Placental epithelial cell (primary cell): ENCODE data around the gene TTC33. TPM values are rescaled to one million over a fixed set of nuclear protein-coding genes. Genes with fewer than 3 reads are reported as not detected.

Source experiments
- small RNA-seq: library from RNA; depleted of rRNA; stranded (forward); fragments of <200 nt; gene quantifications from one replicate; pipeline ENCODE3, GENCODE V24; 2012
- total RNA-seq: library from RNA; depleted of rRNA; stranded (reverse); fragments of >200 nt; gene quantifications from 2 replicates; pipeline ENCODE4 v1.2.3, GENCODE V29; 2012

Gene TTC33
- total RNA-seq = 12.6 and 13.3 TPM in 2 replicates

GRCh38 chr5:40755407-40756365 is at the start of gene TTC33:
TTC33 (minus strand) TSS chr5:40755961; CDS start chr5:40747018, 8,943 bp downstream.

GRCh38 chr5:40798012-40798800 is 42.4 kb upstream of the TTC33 start, which contains the start of gene PRKAA1:
PRKAA1 (minus strand) TSS chr5:40798374; CDS start chr5:40798189, 185 bp downstream.

GRCh38 chr5:40679913-40680681 is 75.7 kb downstream of the TTC33 start, which contains the start of gene PTGER4:
PTGER4 (plus strand) TSS chr5:40679915; CDS start chr5:40680994, 1,079 bp downstream.

Small RNA genes lying within 50 kb of the gene (small RNA-seq; reads per million reads assigned to genes)
- gene RF00092 (not detected), gene RF00191 (not detected)

Other genes starting within 250 kb of the TTC33 start
- 0.39 TPM in 1 of 2 replicates, not detected in the other for gene PTGER4, start 76.0 kb downstream of the TTC33 start, total RNA-seq
- gene PRKAA1, start 42.4 kb upstream of the TTC33 start, total RNA-seq = 61.6 and 70.5 TPM in 2 replicates
- gene RPL37, start 79.3 kb upstream of the TTC33 start, total RNA-seq = 138 and 1,774 TPM in 2 replicates
- under 0.01 and 0.43 TPM in 2 replicates for gene CARD6, start 85.4 kb upstream of the TTC33 start, total RNA-seq
- gene C7, start 153.5 kb upstream of the TTC33 start, total RNA-seq = not detected in 2 replicates